ENCODE data around the gene DCC.

Gene DCC

GRCh38 chr18:52519021-52519420 is 179.0 kb downstream of the DCC start:
- DNase-seq, result no peak

GRCh38 chr18:52523566-52523965 is 183.6 kb downstream of the DCC start:
- no peak for DNase-seq

- DNase-seq, result no peak
Measured at GRCh38 chr18:52531836-52532235, 191.8 kb downstream of the DCC start.

DNA sequence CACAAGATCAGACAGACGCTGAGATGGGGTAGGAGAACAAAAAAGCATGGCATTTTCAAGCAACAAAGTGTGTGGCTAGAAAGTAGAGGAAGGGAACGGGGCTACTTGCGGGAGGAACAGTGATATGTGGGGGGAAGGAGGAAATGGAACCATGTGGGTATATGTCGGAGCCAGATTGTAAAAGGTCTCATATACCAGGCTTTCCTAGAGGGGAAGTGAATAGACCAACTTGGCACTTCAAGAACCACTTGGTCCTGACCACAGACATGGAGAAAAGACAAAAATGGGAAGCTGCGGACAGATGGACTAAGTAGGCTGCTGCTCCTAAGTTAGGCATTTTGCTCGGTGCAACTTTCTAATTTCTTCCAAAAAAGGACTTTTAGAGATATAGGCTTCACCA is 196.0 kb downstream of the DCC start:
- no peak for DNase-seq

DNA sequence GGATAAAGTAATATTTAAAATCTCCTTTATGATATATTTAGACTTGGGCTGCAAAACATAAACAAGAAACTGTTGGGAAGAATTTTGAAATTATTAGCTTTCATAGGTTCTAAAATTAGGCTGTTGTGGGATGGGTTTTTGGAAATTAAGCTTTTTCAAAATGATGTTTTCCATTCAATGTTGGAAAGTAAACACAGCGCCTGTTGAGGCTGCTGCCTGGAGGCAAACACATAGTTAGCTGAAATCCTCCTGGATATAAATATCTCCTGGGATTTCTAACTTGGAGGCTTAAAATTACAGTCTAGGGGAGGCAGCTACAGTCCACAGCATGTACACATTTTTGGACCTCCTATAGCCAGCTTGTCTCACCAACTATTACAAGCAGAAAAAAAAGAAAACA is 197.3 kb downstream of the DCC start:
- DNase-seq, result no peak

DNA sequence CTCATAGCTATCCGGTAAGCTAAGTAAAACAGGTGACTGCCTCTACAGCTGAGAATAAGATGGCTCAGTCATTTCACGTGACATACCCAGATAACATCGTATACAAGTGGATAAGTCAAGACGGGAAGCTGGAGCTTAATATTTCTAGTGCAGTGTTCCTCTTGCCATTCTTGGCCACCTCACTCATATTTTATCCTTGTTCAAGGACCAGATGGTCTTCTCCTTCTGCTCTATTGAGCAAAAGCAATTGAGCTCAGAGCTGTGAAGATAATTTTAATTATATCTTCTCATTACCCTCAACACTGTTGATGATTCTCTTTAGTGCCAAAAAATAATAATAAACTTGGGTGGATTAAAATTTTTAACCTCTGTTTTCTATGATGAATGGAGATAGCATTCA is 201.1 kb downstream of the DCC start:
- DNase-seq, result no peak

GRCh38 chr18:52544086-52544485 is 204.1 kb downstream of the DCC start:
- no peak for DNase-seq

DNA sequence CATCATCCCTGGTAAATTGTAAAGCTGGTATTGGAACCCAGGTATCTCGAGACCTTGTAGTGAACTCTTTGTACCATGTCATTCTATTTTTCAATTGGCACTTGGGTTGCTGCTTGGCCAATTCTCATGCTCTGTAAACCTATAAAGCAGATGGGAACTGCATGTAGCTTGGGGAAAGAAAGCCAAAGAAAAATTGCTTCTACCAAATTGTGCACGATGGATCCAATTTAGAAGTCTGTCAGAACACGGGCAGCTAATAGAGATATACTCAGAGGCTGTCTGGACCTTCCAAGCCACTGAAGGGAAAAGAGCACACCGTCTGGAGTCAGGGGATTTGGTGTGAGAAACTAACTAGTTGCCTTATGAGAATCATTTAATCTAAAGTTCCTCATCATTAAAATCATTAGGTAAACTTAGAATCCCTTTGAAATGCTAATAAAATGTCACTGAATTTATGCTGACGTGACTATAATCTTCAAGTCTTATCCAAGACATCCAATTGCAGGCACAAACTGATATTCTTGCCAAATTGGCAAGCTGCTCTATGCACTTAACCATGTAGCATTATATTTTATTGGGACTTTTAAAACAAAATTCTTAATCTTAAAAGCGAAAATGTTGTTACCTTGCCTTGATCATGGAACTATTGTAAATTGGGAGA is 206.8 kb downstream of the DCC start:
- DNase-seq, result no peak

GRCh38 chr18:52553441-52553840 is 213.4 kb downstream of the DCC start:
- DNase-seq, result no peak

GRCh38 chr18:52554180-52554579 is 214.2 kb downstream of the DCC start:
- DNase-seq, result no peak

GRCh38 chr18:52567360-52567759 is 227.4 kb downstream of the DCC start:
- no peak for DNase-seq

- no peak for DNase-seq
Measured at GRCh38 chr18:52569492-52569891, 229.5 kb downstream of the DCC start.

DNA sequence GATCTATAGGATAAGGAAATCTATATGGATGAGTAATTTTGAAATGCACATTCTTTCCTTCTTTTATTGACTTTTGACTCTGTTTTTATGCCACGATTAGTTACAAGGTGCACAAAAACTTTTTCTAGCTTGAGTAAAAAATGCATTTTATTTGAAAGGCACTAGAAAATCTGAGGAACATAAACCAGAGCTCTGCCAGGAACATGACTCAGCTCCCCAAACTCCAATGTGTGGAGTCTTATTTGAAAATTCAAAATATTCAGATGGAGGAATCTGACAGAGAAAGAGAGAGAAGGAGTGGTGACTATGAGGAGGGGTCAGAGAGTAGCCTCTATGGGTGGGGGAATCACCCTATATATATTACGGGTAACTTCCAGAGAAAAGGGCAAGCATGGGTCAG is 231.0 kb downstream of the DCC start:
- DNase-seq, result peak in 1 of 2 donors; percentile 5

GRCh38 chr18:52572036-52573000 is 232.3 kb downstream of the DCC start:
- no peak for DNase-seq

GRCh38 chr18:52577795-52578194 is 237.8 kb downstream of the DCC start:
- DNase-seq, result no peak

DNA sequence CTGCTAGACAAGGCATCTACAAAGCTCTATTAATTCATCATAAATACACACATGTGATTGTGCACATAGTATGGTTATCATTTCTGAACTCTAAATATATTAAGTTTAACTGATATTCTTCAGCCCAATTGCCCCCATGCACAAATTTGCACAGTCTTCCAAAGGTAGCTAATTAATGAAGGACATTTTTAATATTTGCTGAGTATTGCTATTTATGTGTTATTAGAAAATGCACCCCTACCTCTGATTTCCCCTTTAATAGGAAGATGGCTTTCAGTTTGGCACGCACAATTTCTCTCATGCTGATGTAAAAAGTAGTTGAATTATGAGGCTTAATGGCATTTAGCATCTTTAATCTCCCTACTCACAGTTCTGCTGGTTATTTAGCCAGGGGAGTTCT is 242.1 kb downstream of the DCC start:
- DNase-seq, result no peak

- no peak for DNase-seq
Measured at GRCh38 chr18:52582516-52582915, 242.5 kb downstream of the DCC start.

DNA sequence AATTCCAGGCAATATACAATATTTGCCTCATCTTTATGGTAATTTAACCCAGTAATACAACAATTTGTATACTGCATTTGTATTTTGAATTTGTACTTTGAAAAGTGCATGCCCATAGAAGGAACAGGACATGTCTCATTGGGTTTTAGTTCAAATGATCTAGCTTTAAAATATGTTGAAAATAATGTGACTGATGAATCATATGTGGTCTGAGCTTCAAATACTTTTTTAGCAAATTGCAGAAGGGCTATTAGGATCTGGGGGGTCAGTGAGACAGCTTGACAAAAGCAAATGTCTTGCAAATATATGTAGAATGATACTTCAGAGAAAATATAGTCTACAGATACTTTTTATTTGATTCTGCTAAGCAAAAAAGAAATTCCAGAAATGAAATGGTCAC is 248.9 kb downstream of the DCC start:
- DNase-seq, result no peak

DNA sequence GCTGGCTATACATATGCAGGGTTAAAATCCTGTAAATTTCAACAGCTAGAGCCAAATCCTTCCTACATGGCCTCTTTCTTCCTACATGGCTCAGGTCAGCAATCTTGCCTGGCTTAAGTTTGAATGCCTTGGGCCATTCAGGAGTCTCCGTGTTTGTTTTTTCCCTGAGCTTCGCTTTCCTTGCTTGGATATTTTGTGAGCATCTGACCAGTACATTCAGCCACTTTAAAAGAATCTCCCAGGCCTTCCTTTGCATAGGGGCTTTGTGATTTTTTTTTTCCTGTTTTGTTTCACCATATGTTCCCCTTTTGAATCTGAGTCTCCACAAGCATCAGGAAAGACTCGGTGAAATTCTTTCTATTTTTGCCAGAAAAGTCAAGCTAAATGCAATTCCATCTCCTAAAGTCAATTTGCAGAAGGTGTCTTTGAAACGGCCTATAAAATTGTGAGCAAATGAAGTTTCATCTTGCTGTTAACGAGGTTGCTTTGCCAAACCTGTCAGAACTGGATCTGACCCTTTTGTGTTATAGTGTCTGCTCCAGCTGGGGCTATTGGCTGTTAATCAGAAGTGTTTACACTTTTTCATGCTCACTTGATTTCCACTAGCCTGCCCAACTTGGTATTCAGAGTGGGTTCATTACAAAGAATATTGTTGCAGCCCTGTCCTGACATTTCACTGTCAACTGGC is 256.9 kb downstream of the DCC start:
- DNase-seq, result no peak

DNA sequence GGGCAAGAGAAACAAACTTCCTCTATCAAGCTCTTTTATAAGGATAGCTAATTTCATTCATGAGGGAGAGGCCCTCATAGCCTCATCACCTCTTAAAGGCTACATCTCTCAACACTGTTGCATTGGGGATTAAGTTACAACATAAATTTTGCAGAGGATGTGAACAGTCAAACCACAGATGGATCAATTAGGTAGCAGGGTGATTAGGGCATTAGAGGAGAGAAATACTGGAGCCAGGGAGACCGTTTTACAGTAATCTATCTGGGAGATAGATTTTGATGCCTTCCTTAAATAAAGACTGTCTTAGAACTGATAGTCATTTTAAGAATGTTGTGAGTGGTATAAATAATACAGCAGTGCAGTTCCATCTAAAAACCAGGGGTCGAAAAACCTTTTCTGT is 258.9 kb downstream of the DCC start:
- no peak for DNase-seq

DNA sequence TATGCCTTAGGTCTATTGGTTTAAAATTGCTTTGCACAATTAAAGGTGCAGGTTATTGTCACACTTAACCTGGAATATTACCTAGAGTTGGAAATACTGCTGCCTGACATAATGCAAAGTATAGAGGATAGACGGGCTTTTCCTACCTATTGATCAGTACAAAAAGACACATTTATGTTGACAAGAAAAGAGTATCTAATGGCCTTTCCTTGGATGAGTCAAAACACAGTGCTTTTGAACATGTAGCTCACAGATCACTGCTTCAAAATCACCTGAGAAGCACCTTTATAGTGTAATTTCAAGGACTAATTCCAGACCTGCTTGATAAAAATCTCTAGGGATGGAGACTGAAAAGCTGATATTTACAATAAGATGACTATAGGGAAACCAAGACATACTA is 262.8 kb downstream of the DCC start:
- no peak for DNase-seq

- no peak for DNase-seq
Measured at GRCh38 chr18:52605345-52605744, 265.3 kb downstream of the DCC start.

DNA sequence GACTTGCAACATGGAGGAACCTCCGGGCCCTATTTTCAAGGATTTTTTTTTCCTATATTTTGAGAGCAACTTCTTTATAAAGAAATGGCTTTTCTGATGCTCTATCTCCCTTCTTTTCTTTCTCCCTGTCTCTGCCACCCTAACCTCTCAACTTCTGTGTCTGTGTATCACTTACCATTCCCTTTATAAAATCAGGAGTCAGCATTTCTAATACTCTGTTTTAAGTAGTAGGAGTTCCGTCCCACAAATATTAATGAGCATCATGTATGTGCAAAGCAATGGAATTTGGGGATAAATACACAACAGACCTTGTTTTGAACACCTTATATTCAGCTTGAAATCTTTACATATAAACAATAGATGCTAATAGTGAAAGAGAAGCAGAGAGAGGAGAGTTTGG is 268.0 kb downstream of the DCC start:
- DNase-seq, result no peak
